Measurements from ENCODE around the gene FREM1. TPM values are rescaled to one million over a fixed set of nuclear protein-coding genes. Genes with fewer than 3 reads are reported as not detected.

The FREM1 gene
- total RNA-seq, 1 donor from 2014 or later = 0.52 TPM

GRCh38 chr9:14939378-14939777 is 29.1 kb upstream of the FREM1 start:
- Mint-ChIP-seq H3K4me1 (ENCODE audit: low read depth, unreplicated experiment) (no peaks in the 10 kb centered on the region), H3K27ac (ENCODE audit: unreplicated experiment) (no peak overlapping the region), H3K4me3 (ENCODE audit: unreplicated experiment) (no peak overlapping the region), H3K36me3 (ENCODE audit: low read depth, unreplicated experiment) (no peaks in the 10 kb centered on the region), H3K9me3 (ENCODE audit: unreplicated experiment) (no peaks in the 10 kb centered on the region), H3K27me3 (ENCODE audit: low read depth, unreplicated experiment) (no peaks in the 10 kb centered on the region)
- Histone ChIP-seq H4K20me1 (ENCODE audit: insufficient read depth, low read length) (no peaks in the 10 kb centered on the region), H2AFZ (ENCODE audit: low read depth, low read length) (no peak overlapping the region), H3K27me3 (ENCODE audit: insufficient read depth, low read length) (no peaks in the 10 kb centered on the region), H3K4me1 (ENCODE audit: insufficient read depth, low read length) (no peaks in the 10 kb centered on the region), H3K4me3 (ENCODE audit: insufficient read depth, low read depth, low read length) (no peak overlapping the region), H3K9ac (ENCODE audit: low read length) (no peak overlapping the region), H3K79me2 (ENCODE audit: insufficient read depth, low read length) (no peaks in the 10 kb centered on the region), H3K9me3 (ENCODE audit: insufficient read depth, low read depth, low read length) (no peaks in the 10 kb centered on the region), H3K27ac (ENCODE audit: low read depth, low read length) (no peak overlapping the region), H3K4me2 (ENCODE audit: low read length) (no peak overlapping the region), H3K36me3 (ENCODE audit: insufficient read depth, low read length) (no peaks in the 10 kb centered on the region)
- no peak for DNase-seq (ENCODE audit: low read depth)
- no peak for FAIRE-seq
- TF ChIP-seq CTCF (IDR thresholded peaks at IDR 0.05; ENCODE audit: insufficient read depth, low read depth, low read length) (no peak), EZH2 (IDR thresholded peaks at IDR 0.05; ENCODE audit: insufficient read depth, low read length) (no peak)

- H4K20me1 ChIP-seq (ENCODE audit: insufficient read depth, low read length) = no peaks in the 10 kb centered on the region
- no peak overlapping the region for H3K9ac ChIP-seq (ENCODE audit: low read length)
- no peaks in the 10 kb centered on the region for H3K4me1 Mint-ChIP-seq (ENCODE audit: low read depth, unreplicated experiment)
- H3K79me2 ChIP-seq (ENCODE audit: insufficient read depth, low read length) = no peaks in the 10 kb centered on the region
- no peak overlapping the region for H3K27ac ChIP-seq (ENCODE audit: low read depth, low read length)
- H3K36me3 ChIP-seq (ENCODE audit: insufficient read depth, low read length) = no peaks in the 10 kb centered on the region
- H3K4me3 Mint-ChIP-seq (ENCODE audit: unreplicated experiment) = no peak overlapping the region
- H3K27ac Mint-ChIP-seq (ENCODE audit: unreplicated experiment) = no peak overlapping the region
- no peaks in the 10 kb centered on the region for H3K27me3 ChIP-seq (ENCODE audit: insufficient read depth, low read length)
- no peaks in the 10 kb centered on the region for H3K27me3 Mint-ChIP-seq (ENCODE audit: low read depth, unreplicated experiment)
- TF ChIP-seq EZH2 (IDR thresholded peaks at IDR 0.05; ENCODE audit: insufficient read depth, low read length) = no peak
- no peak overlapping the region for H3K4me2 ChIP-seq (ENCODE audit: low read length)
- FAIRE-seq (no peak), DNase-seq (ENCODE audit: low read depth) (no peak)
- H3K9me3 Mint-ChIP-seq (ENCODE audit: unreplicated experiment) = no peaks in the 10 kb centered on the region
- no peaks in the 10 kb centered on the region for H3K9me3 ChIP-seq (ENCODE audit: insufficient read depth, low read depth, low read length)
- no peaks in the 10 kb centered on the region for H3K36me3 Mint-ChIP-seq (ENCODE audit: low read depth, unreplicated experiment)
- H3K4me3 ChIP-seq (ENCODE audit: insufficient read depth, low read depth, low read length) = no peak overlapping the region
- H3K4me1 ChIP-seq (ENCODE audit: insufficient read depth, low read length) = no peaks in the 10 kb centered on the region
- H2AFZ ChIP-seq (ENCODE audit: low read depth, low read length) = no peak overlapping the region
Observed at GRCh38 chr9:14937216-14937615, 27.0 kb upstream of the FREM1 start.

- H2AFZ ChIP-seq (ENCODE audit: low read depth, low read length) = no peak overlapping the region
- no peak overlapping the region for H3K9ac ChIP-seq (ENCODE audit: low read length)
- Mint-ChIP-seq H3K36me3 (ENCODE audit: low read depth, unreplicated experiment) (no peaks in the 10 kb centered on the region), H3K4me3 (ENCODE audit: unreplicated experiment) (no peak overlapping the region), H3K27ac (ENCODE audit: unreplicated experiment) (no peak overlapping the region), H3K27me3 (ENCODE audit: low read depth, unreplicated experiment) (no peaks in the 10 kb centered on the region), H3K9me3 (ENCODE audit: unreplicated experiment) (no peaks in the 10 kb centered on the region), H3K4me1 (ENCODE audit: low read depth, unreplicated experiment) (no peaks in the 10 kb centered on the region)
- no peak overlapping the region for H3K4me3 ChIP-seq (ENCODE audit: insufficient read depth, low read depth, low read length)
- no peaks in the 10 kb centered on the region for H3K9me3 ChIP-seq (ENCODE audit: insufficient read depth, low read depth, low read length)
- no peaks in the 10 kb centered on the region for H3K79me2 ChIP-seq (ENCODE audit: insufficient read depth, low read length)
- no peaks in the 10 kb centered on the region for H4K20me1 ChIP-seq (ENCODE audit: insufficient read depth, low read length)
- no peak overlapping the region for H3K27ac ChIP-seq (ENCODE audit: low read depth, low read length)
- H3K27me3 ChIP-seq (ENCODE audit: insufficient read depth, low read length) = no peaks in the 10 kb centered on the region
- DNase-seq (ENCODE audit: low read depth) (no peak), FAIRE-seq (no peak)
- H3K4me2 ChIP-seq (ENCODE audit: low read length) = no peak overlapping the region
- TF ChIP-seq EZH2 (IDR thresholded peaks at IDR 0.05; ENCODE audit: insufficient read depth, low read length) = no peak
- no peak for TF ChIP-seq CTCF (IDR thresholded peaks at IDR 0.05; ENCODE audit: insufficient read depth, low read depth, low read length)
- no peaks in the 10 kb centered on the region for H3K4me1 ChIP-seq (ENCODE audit: insufficient read depth, low read length)
- H3K36me3 ChIP-seq (ENCODE audit: insufficient read depth, low read length) = no peaks in the 10 kb centered on the region
Observed at GRCh38 chr9:14936491-14936890, 26.3 kb upstream of the FREM1 start.
